HEK293 (cell line): ENCODE results near the gene STOML3.
A peak's percentile ranks its signal among the peaks of the same experiment; 100 is the strongest.

Experiments used
- CTCF ChIA-PET: fragments of 350-600 bp; formaldehyde crosslinking; extraction: SDS; loops from one replicate; lab custom pipeline; 2021; ENCODE audit warnings: antibody characterized with exemption; lab: Yijun Ruan, JAX
- POLR2A ChIA-PET: fragments of 300-600 bp; formaldehyde crosslinking; extraction: SDS; loops from one replicate; lab custom pipeline; 2020; ENCODE audit warnings: antibody characterized with exemption, inconsistent platforms; lab: Yijun Ruan, JAX
- H3K27ac ChIP-seq: fragments of 200-500 bp; sonication (Bioruptor generic); 2 replicates; pipeline ENCODE4 v1.5.1; 2014; ENCODE audit warnings: low read depth, low read length, control low read depth, inconsistent platforms; ENCODE audit errors: extremely low read depth
- H3K36me3 ChIP-seq, 2 experiments: fragments of 200-500 bp in 1 of 2; sonication (Bioruptor generic) in 1 of 2; 1 replicate in 1 of 2; 2 replicates in 1 of 2; pipeline ENCODE4 v1.5.1; 2014 to 2017; ENCODE audit warnings: inconsistent platforms in 2 of 2, low read length in 2 of 2; ENCODE audit not compliant: control insufficient read depth in 2 of 2, insufficient read depth in 1 of 2
- H3K4me1 ChIP-seq: fragments of 200-500 bp; sonication (Bioruptor generic); 2 replicates; pipeline ENCODE4 v1.5.1; 2014; ENCODE audit warnings: mild to moderate bottlenecking, low read length, inconsistent platforms; ENCODE audit not compliant: control insufficient read depth, insufficient read depth
- H3K4me3 ChIP-seq: 2 replicates; pipeline ENCODE4 v1.5.1; 2011; ENCODE audit warnings: low read depth, mild to moderate bottlenecking, control low read depth, low read length, moderate library complexity
- H3K9me3 ChIP-seq: fragments of 200-500 bp; sonication (Bioruptor generic); 2 replicates; pipeline ENCODE4 v1.5.1; 2014; ENCODE audit warnings: low read depth, low read length, inconsistent platforms; ENCODE audit not compliant: control insufficient read depth, insufficient read depth
- GLIS1 ChIP-seq: fragments of 450-650 bp; formaldehyde crosslinking; IDR thresholded peaks from 2 replicates; pipeline ENCODE4 v1.5.1; 2016; ENCODE audit warnings: missing biosample characterization, missing genetic modification characterization
- HOXA7 ChIP-seq: sonication (generic); formaldehyde crosslinking; IDR thresholded peaks from 2 replicates; pipeline ENCODE4 v1.8.1; 2022; ENCODE audit warnings: missing genetic modification reagents, borderline replicate concordance
- PRDM6 ChIP-seq: fragments of 450-650 bp; formaldehyde crosslinking; IDR thresholded peaks from 2 replicates; pipeline ENCODE4 v1.5.1; 2017; ENCODE audit warnings: missing biosample characterization, missing genetic modification characterization
- SCRT1 ChIP-seq: fragments of 450-650 bp; formaldehyde crosslinking; IDR thresholded peaks from 2 replicates; pipeline ENCODE4 v1.5.1; 2016; ENCODE audit warnings: missing biosample characterization, missing genetic modification characterization, borderline replicate concordance
- SETDB1 ChIP-seq: IDR thresholded peaks from one replicate; pipeline ENCODE4 v1.6.1; 2017; ENCODE audit warnings: mild to moderate bottlenecking, low read length, moderate library complexity, mixed read lengths; ENCODE audit not compliant: insufficient read length
- ZBTB8A ChIP-seq: fragments of 450-650 bp; formaldehyde crosslinking; IDR thresholded peaks from 2 replicates; pipeline ENCODE4 v1.5.1; 2016; ENCODE audit warnings: missing biosample characterization, missing genetic modification characterization
- ZNF16 ChIP-seq: fragments of 450-650 bp; formaldehyde crosslinking; IDR thresholded peaks from 2 replicates; pipeline ENCODE4 v1.5.1; 2016; ENCODE audit warnings: low read depth, missing biosample characterization, missing genetic modification characterization
- ZNF19 ChIP-seq: fragments of 450-650 bp; formaldehyde crosslinking; IDR thresholded peaks from 2 replicates; pipeline ENCODE4; 2016; ENCODE audit warnings: missing biosample characterization, missing genetic modification characterization, low read depth
- ZNF23 ChIP-seq: fragments of 450-650 bp; formaldehyde crosslinking; IDR thresholded peaks from 2 replicates; pipeline ENCODE4 v1.5.1; 2016; ENCODE audit warnings: missing biosample characterization, missing genetic modification characterization, borderline replicate concordance
- ZNF24 ChIP-seq: fragments of 450-650 bp; formaldehyde crosslinking; IDR thresholded peaks from 2 replicates; pipeline ENCODE4 v1.5.1; 2016; ENCODE audit warnings: missing biosample characterization, missing genetic modification characterization
- ZNF350 ChIP-seq: fragments of 450-650 bp; formaldehyde crosslinking; IDR thresholded peaks from 2 replicates; pipeline ENCODE4 v1.5.0; 2017; ENCODE audit warnings: missing biosample characterization, mild to moderate bottlenecking, missing genetic modification characterization
- ZNF416 ChIP-seq: fragments of 450-650 bp; formaldehyde crosslinking; IDR thresholded peaks from 2 replicates; pipeline ENCODE4 v1.5.1; 2016; ENCODE audit warnings: missing biosample characterization, missing genetic modification characterization
- ZNF426 ChIP-seq: fragments of 450-650 bp; formaldehyde crosslinking; IDR thresholded peaks from 2 replicates; pipeline ENCODE4 v1.5.1; 2017; ENCODE audit warnings: missing biosample characterization, missing genetic modification characterization, mild to moderate bottlenecking, inconsistent platforms, moderate library complexity
- ZNF560 ChIP-seq: fragments of 450-650 bp; formaldehyde crosslinking; IDR thresholded peaks from 2 replicates; pipeline ENCODE4 v1.5.1; 2017; ENCODE audit warnings: missing biosample characterization, missing genetic modification characterization, borderline replicate concordance
- ZNF654 ChIP-seq: fragments of 450-650 bp; formaldehyde crosslinking; IDR thresholded peaks from 2 replicates; pipeline ENCODE4 v1.5.1; 2016; ENCODE audit warnings: low read depth, missing biosample characterization, missing genetic modification characterization
- ZNF664 ChIP-seq: fragments of 450-650 bp; formaldehyde crosslinking; IDR thresholded peaks from 2 replicates; pipeline ENCODE4 v1.5.1; 2016; ENCODE audit warnings: missing biosample characterization, missing genetic modification characterization
- TF ChIP-seq, protein P1 (sequence below): fragments of 450-650 bp; formaldehyde crosslinking; IDR thresholded peaks from 2 replicates; pipeline ENCODE4 v1.5.1; 2016; ENCODE audit warnings: missing biosample characterization, missing genetic modification characterization
- TF ChIP-seq, protein P2 (sequence below): fragments of 450-650 bp; formaldehyde crosslinking; IDR thresholded peaks from 2 replicates; pipeline ENCODE4 v1.5.1; 2016; ENCODE audit warnings: missing biosample characterization, missing genetic modification characterization, borderline replicate concordance

STOML3 gene

DNA sequence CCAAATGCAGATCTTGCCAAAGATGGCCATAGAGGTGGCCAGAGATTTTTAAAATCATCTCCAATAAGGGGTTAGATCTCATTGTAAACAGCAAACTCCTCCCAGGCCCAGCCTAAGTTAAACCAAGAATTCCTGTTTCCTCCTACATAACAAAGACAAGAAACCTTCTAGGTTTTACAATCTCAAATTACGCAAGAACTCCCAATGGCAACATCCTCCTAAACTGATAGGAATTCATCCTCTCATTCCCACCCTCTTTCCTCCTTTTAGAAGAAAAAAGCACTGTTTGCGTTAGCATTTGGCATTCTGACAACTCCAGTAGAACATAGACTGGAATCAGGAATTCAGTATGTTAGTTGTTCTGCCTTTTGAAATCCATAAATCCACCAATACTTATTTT, 32.7 kb upstream of the STOML3 start:
- CTCF ChIA-PET, result interaction anchor here (1.3 kb wide), 1 partner anchor 589 kb away, joined by 5 read pairs; no protein-coding TSS in a partner anchor
- no peak overlapping the region for H3K27ac ChIP-seq
- no peaks in the 10 kb centered on the region for H3K9me3 ChIP-seq
- no peaks in the 10 kb centered on the region for H3K4me1 ChIP-seq
- H3K36me3 ChIP-seq, result peaks cover 41 to 77% of the 10 kb centered on the region in 2 experiments
- TF ChIP-seq ZNF416 (tag by site-specific recombination), result no peak
- TF ChIP-seq PRDM6 (tag by site-specific recombination), result peak; percentile 34; the same call in 1 of the 2 replicates
- POLR2A ChIA-PET, result no interaction called here
- no peak overlapping the region for H3K4me3 ChIP-seq

DNA sequence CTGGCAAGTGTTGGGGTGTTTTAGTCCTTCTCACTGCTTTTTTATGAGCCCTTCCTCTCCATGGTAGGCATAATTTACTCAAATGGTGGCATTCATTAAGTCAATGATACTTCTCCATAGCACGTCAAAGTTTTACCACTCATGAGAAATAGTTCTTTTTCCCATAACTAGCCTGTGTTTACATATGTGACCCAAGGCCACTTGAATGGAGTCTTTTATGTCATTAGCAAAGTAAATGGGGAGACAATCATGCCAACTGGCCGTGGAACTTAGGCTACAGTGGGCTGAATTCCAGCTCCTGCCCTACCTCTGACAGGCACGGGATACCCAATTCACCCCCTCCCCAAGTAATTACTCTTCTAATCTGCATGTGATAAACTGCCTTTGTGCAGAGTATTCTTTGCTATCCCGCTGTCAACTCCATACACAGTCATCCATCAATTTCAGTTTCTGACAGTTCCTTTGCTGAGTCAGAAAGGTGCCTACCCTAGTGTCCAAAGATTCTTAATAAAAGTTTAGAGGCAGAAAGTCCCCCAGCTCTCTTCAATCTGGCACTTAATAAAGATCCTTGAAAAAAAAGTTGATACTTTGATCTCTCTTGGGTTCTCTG, 30.3 kb upstream of the STOML3 start:
- no peak overlapping the region for H3K27ac ChIP-seq
- CTCF ChIA-PET, result no interaction called here
- peak; percentile 94 for TF ChIP-seq PRDM6 (tag by site-specific recombination)
- peak; percentile 29 for TF ChIP-seq ZBTB8A (tag by site-specific recombination)
- TF ChIP-seq, protein P1, sequence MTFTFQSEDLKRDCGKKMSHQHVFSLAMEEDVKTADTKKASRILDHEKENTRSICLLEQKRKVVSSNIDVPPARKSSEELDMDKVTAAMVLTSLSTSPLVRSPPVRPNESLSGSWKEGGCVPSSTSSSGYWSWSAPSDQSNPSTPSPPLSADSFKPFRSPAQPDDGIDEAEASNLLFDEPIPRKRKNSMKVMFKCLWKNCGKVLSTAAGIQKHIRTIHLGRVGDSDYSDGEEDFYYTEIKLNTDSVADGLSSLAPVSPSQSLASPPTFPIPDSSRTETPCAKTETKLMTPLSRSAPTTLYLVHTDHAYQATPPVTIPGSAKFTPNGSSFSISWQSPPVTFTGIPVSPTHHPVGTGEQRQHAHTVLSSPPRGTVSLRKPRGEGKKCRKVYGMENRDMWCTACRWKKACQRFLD (tag by site-specific recombination), result no peak
- no peaks in the 10 kb centered on the region for H3K4me1 ChIP-seq
- H3K9me3 ChIP-seq, result no peaks in the 10 kb centered on the region
- POLR2A ChIA-PET, result no interaction called here
- no peak overlapping the region for H3K4me3 ChIP-seq
- peaks cover 40 to 76% of the 10 kb centered on the region in 2 experiments for H3K36me3 ChIP-seq

DNA sequence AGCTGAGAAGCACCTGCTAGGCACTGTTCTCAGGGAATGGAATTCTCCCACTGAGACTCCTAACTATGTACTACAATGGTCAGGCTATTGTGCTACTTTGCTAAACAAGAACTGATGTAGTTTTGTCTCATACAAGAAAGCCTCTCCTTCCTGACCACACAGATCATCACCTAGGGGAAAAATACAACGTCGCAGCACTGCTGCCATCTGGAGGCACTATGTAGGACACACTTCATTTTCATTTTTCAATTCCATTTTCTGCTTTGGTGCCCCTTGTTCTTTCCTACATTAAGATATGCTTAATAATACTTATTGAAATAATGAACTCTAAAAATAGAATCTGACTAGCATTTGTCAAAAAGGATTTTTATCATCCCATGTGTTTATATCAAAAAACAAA, 26.2 kb upstream of the STOML3 start:
- Histone ChIP-seq H3K36me3 (peaks cover 30 to 74% of the 10 kb centered on the region in 2 experiments), H3K4me3 (no peak overlapping the region), H3K9me3 (no peaks in the 10 kb centered on the region), H3K27ac (no peak overlapping the region), H3K4me1 (no peaks in the 10 kb centered on the region)
- TF ChIP-seq ZNF19 (tag by site-specific recombination) (no peak), ZNF654 (tag by site-specific recombination) (peak; percentile 37), ZNF426 (tag by site-specific recombination) (no peak)
- POLR2A ChIA-PET, result no interaction called here
- CTCF ChIA-PET, result interaction anchor here (0.7 kb wide), 7 partner anchors 20 to 1020 kb away, joined by 3 to 5 read pairs (median 3); no protein-coding TSS in a partner anchor

DNA sequence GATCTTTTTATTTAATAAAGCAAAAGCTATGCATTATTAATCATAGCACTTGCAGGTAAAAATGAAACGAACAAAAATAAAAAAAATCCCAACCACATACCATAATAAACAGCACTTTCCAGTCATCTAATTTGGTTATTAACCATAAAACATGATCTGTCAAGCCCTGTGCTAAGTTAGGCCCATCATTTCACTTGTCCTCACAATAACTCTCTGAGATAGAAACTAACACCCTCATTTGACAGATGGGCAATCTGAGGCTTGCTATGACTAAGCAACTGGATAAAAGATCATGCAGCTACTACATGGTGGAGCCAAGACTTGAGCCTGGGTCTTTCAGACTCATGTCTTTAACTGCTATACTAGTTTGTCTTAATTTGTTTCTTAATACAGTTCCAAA, 25.5 kb upstream of the STOML3 start:
- no peak overlapping the region for H3K4me3 ChIP-seq
- H3K27ac ChIP-seq, result no peak overlapping the region
- CTCF ChIA-PET, result interaction anchor here (0.6 to 0.7 kb wide), 5 partner anchors 304 to 606 kb away, joined by 3 to 5 read pairs (median 4); no protein-coding TSS in a partner anchor
- no peaks in the 10 kb centered on the region for H3K9me3 ChIP-seq
- POLR2A ChIA-PET, result no interaction called here
- H3K4me1 ChIP-seq, result no peaks in the 10 kb centered on the region
- no peak for TF ChIP-seq ZNF23 (tag by site-specific recombination)
- TF ChIP-seq GLIS1, result no peak
- TF ChIP-seq, protein P2, sequence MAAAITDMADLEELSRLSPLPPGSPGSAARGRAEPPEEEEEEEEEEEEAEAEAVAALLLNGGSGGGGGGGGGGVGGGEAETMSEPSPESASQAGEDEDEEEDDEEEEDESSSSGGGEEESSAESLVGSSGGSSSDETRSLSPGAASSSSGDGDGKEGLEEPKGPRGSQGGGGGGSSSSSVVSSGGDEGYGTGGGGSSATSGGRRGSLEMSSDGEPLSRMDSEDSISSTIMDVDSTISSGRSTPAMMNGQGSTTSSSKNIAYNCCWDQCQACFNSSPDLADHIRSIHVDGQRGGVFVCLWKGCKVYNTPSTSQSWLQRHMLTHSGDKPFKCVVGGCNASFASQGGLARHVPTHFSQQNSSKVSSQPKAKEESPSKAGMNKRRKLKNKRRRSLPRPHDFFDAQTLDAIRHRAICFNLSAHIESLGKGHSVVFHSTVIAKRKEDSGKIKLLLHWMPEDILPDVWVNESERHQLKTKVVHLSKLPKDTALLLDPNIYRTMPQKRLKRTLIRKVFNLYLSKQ (tag by site-specific recombination), result no peak
- TF ChIP-seq HOXA7, result no peak
- TF ChIP-seq ZNF560, result no peak
- TF ChIP-seq SETDB1, result no peak
- TF ChIP-seq SCRT1 (tag by site-specific recombination), result no peak
- no peak for TF ChIP-seq ZNF24 (tag by site-specific recombination)
- no peak for TF ChIP-seq ZNF16 (tag by site-specific recombination)
- no peak for TF ChIP-seq ZNF664
- no peak for TF ChIP-seq ZNF350 (tag by site-specific recombination)
- H3K36me3 ChIP-seq, result peaks cover 31 to 74% of the 10 kb centered on the region in 2 experiments
